Thyroid gland (tissue), 4 donors: ENCODE results near the gene ZNF804A. TPM values are rescaled to one million over a fixed set of nuclear protein-coding genes. Genes with fewer than 3 reads are reported as not detected.

Experiments
- DNase-seq, 2 donors: peaks; one replicate each; pipeline ENCODE4 v3.0.0-alpha.2; 2019
- H3K27ac ChIP-seq, 3 donors: fragments of 200-600 bp; sonication (generic); 1 replicate in 2 of 3; 2 replicates in 1 of 3; pipeline ENCODE4 v1.5.1; 2016 to 2019; ENCODE audit warnings: mild to moderate bottlenecking in 1 of 3, moderate library complexity in 1 of 3
- H3K27me3 ChIP-seq: fragments of 200-600 bp; sonication (generic); one replicate; pipeline ENCODE4 v1.5.1; 2019
- H3K36me3 ChIP-seq, 2 donors: fragments of 200-600 bp; sonication (generic); one replicate each; pipeline ENCODE4 v1.5.1; 2016 to 2019
- H3K4me1 ChIP-seq, 2 donors: fragments of 200-600 bp; sonication (generic); one replicate each; pipeline ENCODE4 v1.5.1; 2017 to 2019
- H3K4me3 ChIP-seq, 3 donors: fragments of 200-600 bp; sonication (generic); replicated peaks in 1 of 3; 1 replicate in 2 of 3; 2 replicates in 1 of 3; pipeline ENCODE4 v1.5.1; 2016; ENCODE audit warnings: mild to moderate bottlenecking in 1 of 3
- H3K9me3 ChIP-seq: fragments of 200-600 bp; sonication (generic); one replicate; pipeline ENCODE4 v1.5.1; 2017
- POLR2A ChIP-seq, 2 donors: fragments of 450-650 bp; IDR thresholded peaks; one replicate each; pipeline ENCODE4 v1.6.1; 2017; ENCODE audit warnings: antibody characterized with exemption in 2 of 2, mild to moderate bottlenecking in 2 of 2, moderate library complexity in 1 of 2
- WGBS, 2 donors: methylation state at CpG; one replicate each; pipeline ENCODE4 v1.1.5; 2017; 5-methylcytosine and 5-hydroxymethylcytosine counted together
- intact Hi-C: fragments of 100-400 bp; cut with DNase I; formaldehyde crosslinking; loops from one replicate; pipeline ENCODE4 v1.15.1; 2023
- total RNA-seq, 4 donors: library from RNA; depleted of rRNA; stranded (reverse); fragments of >200 nt; gene quantifications; one replicate each; pipeline ENCODE4 v1.2.3, GENCODE V29; 2016
- TF ChIP-seq, protein P1 (sequence below), 6 experiments: fragments of 200-600 bp in 3 of 6; fragments of 450-650 bp in 3 of 6; sonication (generic) in 3 of 6; IDR thresholded peaks; one replicate each; pipeline ENCODE4 v1.5.1; 2016 to 2019; ENCODE audit warnings: antibody characterized with exemption in 6 of 6, mild to moderate bottlenecking in 2 of 6, inconsistent platforms in 1 of 6, moderate library complexity in 1 of 6

ZNF804A gene
- total RNA-seq, 4 donors from 2014 or later: 0.49 to 1.2 TPM; not detected in 2

DNA sequence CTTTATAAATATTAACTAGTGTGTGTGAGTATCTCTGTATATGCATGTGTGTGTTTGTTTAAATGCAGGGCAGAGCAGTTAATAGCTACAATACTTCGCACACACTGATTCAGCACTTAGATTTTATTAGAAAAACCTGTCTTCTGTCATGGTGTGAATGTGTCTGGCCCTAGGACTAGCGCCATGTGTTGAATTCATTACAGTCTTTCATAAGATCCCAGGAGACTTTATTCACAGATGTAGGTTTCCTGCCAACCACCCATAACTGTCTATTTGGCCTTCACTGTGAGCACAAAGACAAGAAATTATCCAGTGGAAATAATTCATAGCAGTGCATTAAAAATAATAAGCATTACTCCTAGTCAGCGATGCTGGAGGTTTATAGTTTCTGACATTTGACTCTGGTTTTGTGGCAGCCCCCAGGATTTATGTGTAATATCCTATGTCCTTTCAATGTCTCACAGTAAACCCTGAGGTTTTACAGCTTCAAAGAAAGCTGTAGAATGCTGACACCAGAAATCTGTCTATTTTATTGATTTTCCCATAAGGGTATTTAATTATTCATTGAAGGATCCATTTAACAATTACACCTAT is 93.9 kb downstream of the ZNF804A start:
- TF ChIP-seq POLR2A (IDR thresholded peaks at IDR 0.05): no peak
- TF ChIP-seq, protein P1, sequence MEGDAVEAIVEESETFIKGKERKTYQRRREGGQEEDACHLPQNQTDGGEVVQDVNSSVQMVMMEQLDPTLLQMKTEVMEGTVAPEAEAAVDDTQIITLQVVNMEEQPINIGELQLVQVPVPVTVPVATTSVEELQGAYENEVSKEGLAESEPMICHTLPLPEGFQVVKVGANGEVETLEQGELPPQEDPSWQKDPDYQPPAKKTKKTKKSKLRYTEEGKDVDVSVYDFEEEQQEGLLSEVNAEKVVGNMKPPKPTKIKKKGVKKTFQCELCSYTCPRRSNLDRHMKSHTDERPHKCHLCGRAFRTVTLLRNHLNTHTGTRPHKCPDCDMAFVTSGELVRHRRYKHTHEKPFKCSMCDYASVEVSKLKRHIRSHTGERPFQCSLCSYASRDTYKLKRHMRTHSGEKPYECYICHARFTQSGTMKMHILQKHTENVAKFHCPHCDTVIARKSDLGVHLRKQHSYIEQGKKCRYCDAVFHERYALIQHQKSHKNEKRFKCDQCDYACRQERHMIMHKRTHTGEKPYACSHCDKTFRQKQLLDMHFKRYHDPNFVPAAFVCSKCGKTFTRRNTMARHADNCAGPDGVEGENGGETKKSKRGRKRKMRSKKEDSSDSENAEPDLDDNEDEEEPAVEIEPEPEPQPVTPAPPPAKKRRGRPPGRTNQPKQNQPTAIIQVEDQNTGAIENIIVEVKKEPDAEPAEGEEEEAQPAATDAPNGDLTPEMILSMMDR (IDR thresholded peaks at IDR 0.05): no peak
- no peaks in the 10 kb centered on the region for H3K36me3 ChIP-seq
- no peaks in the 10 kb centered on the region for H3K27me3 ChIP-seq
- no peak overlapping the region for H3K4me3 ChIP-seq
- 64 to 80% methylated on average over 3 of the region's 3 CpGs for WGBS, 2 donors
- no peak for DNase-seq
- H3K27ac ChIP-seq: no peak overlapping the region
- intact Hi-C loops: no loop called here
- H3K9me3 ChIP-seq: no peaks in the 10 kb centered on the region
- H3K4me1 ChIP-seq: no peaks in the 10 kb centered on the region

DNA sequence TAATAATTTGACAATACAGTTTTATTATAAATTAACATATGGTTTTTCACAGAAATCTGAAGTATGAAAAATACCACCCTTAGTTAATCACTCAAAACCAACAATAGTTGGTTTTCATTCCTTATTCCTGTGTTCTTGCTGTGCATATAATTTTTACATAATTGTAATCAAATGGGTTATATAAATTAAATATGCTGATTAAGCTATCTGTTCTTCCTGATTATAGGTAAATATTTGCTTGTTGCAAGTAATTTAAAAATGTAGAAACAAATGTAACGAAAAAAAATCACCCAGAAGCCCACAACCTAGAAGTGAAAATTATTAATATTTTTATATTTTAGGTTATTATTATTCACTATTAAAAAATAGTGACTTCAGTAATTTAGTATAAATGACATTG is 98.3 kb downstream of the ZNF804A start:
- no peaks in the 10 kb centered on the region for H3K36me3 ChIP-seq
- no peak for DNase-seq
- intact Hi-C loops: no loop called here
- no peak overlapping the region for H3K4me3 ChIP-seq
- H3K4me1 ChIP-seq: no peaks in the 10 kb centered on the region
- H3K9me3 ChIP-seq: no peaks in the 10 kb centered on the region
- TF ChIP-seq POLR2A (IDR thresholded peaks at IDR 0.05): no peak
- TF ChIP-seq, protein P1 (IDR thresholded peaks at IDR 0.05): no peak
- H3K27me3 ChIP-seq: no peaks in the 10 kb centered on the region
- 84% methylated on average over 1 of the region's 1 CpG for WGBS, 2 donors
- H3K27ac ChIP-seq: no peak overlapping the region

DNA sequence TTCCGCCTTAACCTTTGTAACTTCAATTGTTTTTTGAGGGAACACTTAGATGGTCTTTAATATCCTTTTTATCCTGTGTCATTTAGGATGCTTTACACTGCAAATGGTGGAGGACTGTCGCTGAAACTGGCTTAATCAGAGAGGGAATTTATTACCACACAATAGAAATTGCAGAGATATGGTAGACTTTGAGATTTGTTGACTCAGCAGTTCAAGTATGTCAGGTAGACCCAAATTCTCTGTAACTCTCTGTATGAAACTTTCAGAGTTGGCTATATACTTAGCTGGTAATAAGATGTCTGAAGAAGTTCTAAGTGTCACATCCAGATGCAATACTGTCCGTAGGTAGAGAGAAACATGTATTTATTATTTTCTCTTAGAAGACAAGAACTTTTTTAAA is 100.1 kb downstream of the ZNF804A start:
- WGBS, 2 donors: 86 to 89% methylated on average over 3 of the region's 3 CpGs
- Histone ChIP-seq H3K27me3 (no peaks in the 10 kb centered on the region), H3K36me3 (no peaks in the 10 kb centered on the region), H3K4me3 (no peak overlapping the region), H3K27ac (no peak overlapping the region), H3K4me1 (no peaks in the 10 kb centered on the region), H3K9me3 (no peaks in the 10 kb centered on the region)
- no peak for DNase-seq
- intact Hi-C loops: no loop called here
- TF ChIP-seq POLR2A (IDR thresholded peaks at IDR 0.05): no peak
- TF ChIP-seq, protein P1 (IDR thresholded peaks at IDR 0.05): no peak

DNA sequence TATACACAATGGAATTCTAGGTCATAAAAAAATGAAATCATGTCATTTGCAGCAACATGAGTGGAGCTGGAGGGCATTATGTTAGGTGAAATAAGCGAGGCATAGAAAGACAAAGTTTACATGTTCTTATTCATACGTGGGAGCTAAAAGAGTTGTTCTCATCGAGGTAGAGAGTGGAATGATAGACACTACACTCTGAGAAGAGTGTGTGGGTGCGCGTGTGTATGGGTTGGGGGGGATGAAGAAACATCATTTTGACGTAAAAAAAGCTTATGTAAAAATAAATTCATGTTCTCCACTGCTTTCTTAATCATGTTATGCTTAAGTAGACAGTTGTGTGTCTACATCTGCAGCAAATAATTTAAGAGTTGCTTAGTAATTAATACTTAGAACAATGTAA is 123.6 kb downstream of the ZNF804A start:
- intact Hi-C loops: no loop called here
- TF ChIP-seq, protein P1 (IDR thresholded peaks at IDR 0.05): no peak
- no peak for TF ChIP-seq POLR2A (IDR thresholded peaks at IDR 0.05)
- no peaks in the 10 kb centered on the region for H3K36me3 ChIP-seq
- no peaks in the 10 kb centered on the region for H3K27me3 ChIP-seq
- H3K4me3 ChIP-seq: no peak overlapping the region
- no peak for DNase-seq
- no peak overlapping the region for H3K27ac ChIP-seq
- no peaks in the 10 kb centered on the region for H3K9me3 ChIP-seq
- 82 to 83% methylated on average over 6 of the region's 6 CpGs for WGBS, 2 donors
- H3K4me1 ChIP-seq: no peaks in the 10 kb centered on the region

DNA sequence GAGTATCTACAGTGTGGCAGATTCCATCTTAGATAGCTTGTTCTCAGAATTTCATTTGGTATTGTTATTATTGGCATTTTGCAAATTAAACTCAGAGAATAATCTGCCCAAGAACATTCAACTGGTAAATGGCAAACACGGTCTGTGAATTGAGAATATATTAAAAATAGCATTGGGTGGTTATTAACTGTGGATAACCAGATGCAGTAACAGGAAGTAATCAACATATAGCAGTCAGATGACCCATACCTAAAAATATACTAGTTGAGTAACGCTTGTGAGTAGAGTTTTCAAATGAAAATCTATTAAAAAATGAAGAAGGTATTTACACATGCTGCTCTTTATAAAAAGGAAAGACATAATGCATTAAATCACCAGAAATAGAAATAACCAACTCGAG is 129.5 kb downstream of the ZNF804A start:
- H3K27me3 ChIP-seq: no peaks in the 10 kb centered on the region
- intact Hi-C loops: no loop called here
- WGBS, 2 donors: 74 to 84% methylated on average over 3 of the region's 3 CpGs
- TF ChIP-seq POLR2A (IDR thresholded peaks at IDR 0.05): no peak
- TF ChIP-seq, protein P1 (IDR thresholded peaks at IDR 0.05): no peak
- no peaks in the 10 kb centered on the region for H3K4me1 ChIP-seq
- DNase-seq: no peak
- H3K27ac ChIP-seq: no peak overlapping the region
- no peak overlapping the region for H3K4me3 ChIP-seq
- no peaks in the 10 kb centered on the region for H3K36me3 ChIP-seq
- H3K9me3 ChIP-seq: no peaks in the 10 kb centered on the region
